Measurements from ENCODE around the gene DIAPH3. TPM values are rescaled to one million over a fixed set of nuclear protein-coding genes. Genes with fewer than 3 reads are reported as not detected.

Gene DIAPH3
- polyA plus RNA-seq, 4 donors, result 10.5 to 16.6 (median 15.3) TPM

GRCh38 chr13:59686798-59687394 lies 476.8 kb downstream of the DIAPH3 start:
- no peak for DNase-seq (ENCODE audit: low read depth in 4 of 4, low spot score in 3 of 4)

- no peak for DNase-seq (ENCODE audit: low read depth in 4 of 4, low spot score in 3 of 4)
Measured at GRCh38 chr13:59684105-59684504, 479.6 kb downstream of the DIAPH3 start.

- no peak for DNase-seq (ENCODE audit: low read depth in 4 of 4, low spot score in 3 of 4)
Measured at GRCh38 chr13:59681636-59682311, 482.0 kb downstream of the DIAPH3 start.

GRCh38 chr13:59680429-59681024 lies 483.2 kb downstream of the DIAPH3 start:
- no peak for DNase-seq (ENCODE audit: low read depth in 4 of 4, low spot score in 3 of 4)

GRCh38 chr13:59679254-59679653 lies 484.5 kb downstream of the DIAPH3 start:
- DNase-seq (ENCODE audit: low read depth in 4 of 4, low spot score in 3 of 4), result no peak

GRCh38 chr13:59677966-59678814 lies 485.5 kb downstream of the DIAPH3 start:
- DNase-seq (ENCODE audit: low read depth in 4 of 4, low spot score in 3 of 4), result peak in 1 of 4 donors; percentile 37

GRCh38 chr13:59677430-59677829 lies 486.3 kb downstream of the DIAPH3 start:
- DNase-seq (ENCODE audit: low read depth in 4 of 4, low spot score in 3 of 4), result no peak

- DNase-seq (ENCODE audit: low read depth in 4 of 4, low spot score in 3 of 4), result no peak
Measured at GRCh38 chr13:59674616-59675015, 489.1 kb downstream of the DIAPH3 start.

GRCh38 chr13:59673286-59673685 lies 490.4 kb downstream of the DIAPH3 start:
- no peak for DNase-seq (ENCODE audit: low read depth in 4 of 4, low spot score in 3 of 4)

- no peak for DNase-seq (ENCODE audit: low read depth in 4 of 4, low spot score in 3 of 4)
Measured at GRCh38 chr13:59672445-59672844, 491.3 kb downstream of the DIAPH3 start.

- DNase-seq (ENCODE audit: low read depth in 4 of 4, low spot score in 3 of 4), result peak in 1 of 4 donors; percentile 39
Measured at GRCh38 chr13:59671881-59672280, 491.8 kb downstream of the DIAPH3 start.

- DNase-seq (ENCODE audit: low read depth in 4 of 4, low spot score in 3 of 4), result no peak
Measured at GRCh38 chr13:59666504-59666903, 497.2 kb downstream of the DIAPH3 start.

- no peak for DNase-seq (ENCODE audit: low read depth in 4 of 4, low spot score in 3 of 4)
Measured at GRCh38 chr13:59665732-59666131, 498.0 kb downstream of the DIAPH3 start.

- no peak for DNase-seq (ENCODE audit: low read depth in 4 of 4, low spot score in 3 of 4)
Measured at GRCh38 chr13:59665184-59665583, 498.5 kb downstream of the DIAPH3 start.

GRCh38 chr13:59664586-59664985 lies 499.1 kb downstream of the DIAPH3 start:
- no peak for DNase-seq (ENCODE audit: low read depth in 4 of 4, low spot score in 3 of 4)

- no peak for DNase-seq (ENCODE audit: low read depth in 4 of 4, low spot score in 3 of 4)
Measured at GRCh38 chr13:59663707-59664106, 500.0 kb downstream of the DIAPH3 start.

GRCh38 chr13:59660582-59660981 lies 503.1 kb downstream of the DIAPH3 start:
- DNase-seq (ENCODE audit: low read depth in 4 of 4, low spot score in 3 of 4), result no peak

GRCh38 chr13:59659981-59660380 lies 503.7 kb downstream of the DIAPH3 start:
- no peak for DNase-seq (ENCODE audit: low read depth in 4 of 4, low spot score in 3 of 4)

GRCh38 chr13:59658738-59659330 lies 504.9 kb downstream of the DIAPH3 start:
- DNase-seq (ENCODE audit: low read depth in 4 of 4, low spot score in 3 of 4), result no peak

GRCh38 chr13:59658027-59658737 lies 505.5 kb downstream of the DIAPH3 start:
- DNase-seq (ENCODE audit: low read depth in 4 of 4, low spot score in 3 of 4), result no peak

All from left renal pelvis (tissue), 4 donors.